Measurements from ENCODE around the gene ACTR1B.
"Not testable (repeated sequence)": the region's sequence is repeated elsewhere in the genome, so short reads cannot be mapped to it uniquely, and the experiment has no call there.

DNA sequence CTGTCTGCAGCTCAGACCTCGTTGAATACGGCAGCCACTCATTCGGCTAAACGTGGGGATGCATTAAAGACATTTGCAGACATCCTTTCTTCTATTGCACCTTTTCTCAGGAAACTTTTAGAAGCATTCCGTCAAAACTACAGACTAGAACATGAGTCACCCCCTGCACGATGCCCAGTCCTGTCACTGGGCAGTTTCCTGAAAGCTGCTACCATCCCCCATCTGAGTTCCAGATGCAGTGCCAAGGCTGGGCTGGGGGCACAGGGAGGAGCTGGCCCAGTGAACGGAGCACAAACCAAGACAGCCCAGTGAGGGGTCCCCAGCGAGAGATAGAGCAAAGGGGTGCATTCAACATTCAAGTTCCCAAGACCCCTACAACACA is 37.8 kb downstream of the ACTR1B start:
- TF ChIP-seq, protein P1, sequence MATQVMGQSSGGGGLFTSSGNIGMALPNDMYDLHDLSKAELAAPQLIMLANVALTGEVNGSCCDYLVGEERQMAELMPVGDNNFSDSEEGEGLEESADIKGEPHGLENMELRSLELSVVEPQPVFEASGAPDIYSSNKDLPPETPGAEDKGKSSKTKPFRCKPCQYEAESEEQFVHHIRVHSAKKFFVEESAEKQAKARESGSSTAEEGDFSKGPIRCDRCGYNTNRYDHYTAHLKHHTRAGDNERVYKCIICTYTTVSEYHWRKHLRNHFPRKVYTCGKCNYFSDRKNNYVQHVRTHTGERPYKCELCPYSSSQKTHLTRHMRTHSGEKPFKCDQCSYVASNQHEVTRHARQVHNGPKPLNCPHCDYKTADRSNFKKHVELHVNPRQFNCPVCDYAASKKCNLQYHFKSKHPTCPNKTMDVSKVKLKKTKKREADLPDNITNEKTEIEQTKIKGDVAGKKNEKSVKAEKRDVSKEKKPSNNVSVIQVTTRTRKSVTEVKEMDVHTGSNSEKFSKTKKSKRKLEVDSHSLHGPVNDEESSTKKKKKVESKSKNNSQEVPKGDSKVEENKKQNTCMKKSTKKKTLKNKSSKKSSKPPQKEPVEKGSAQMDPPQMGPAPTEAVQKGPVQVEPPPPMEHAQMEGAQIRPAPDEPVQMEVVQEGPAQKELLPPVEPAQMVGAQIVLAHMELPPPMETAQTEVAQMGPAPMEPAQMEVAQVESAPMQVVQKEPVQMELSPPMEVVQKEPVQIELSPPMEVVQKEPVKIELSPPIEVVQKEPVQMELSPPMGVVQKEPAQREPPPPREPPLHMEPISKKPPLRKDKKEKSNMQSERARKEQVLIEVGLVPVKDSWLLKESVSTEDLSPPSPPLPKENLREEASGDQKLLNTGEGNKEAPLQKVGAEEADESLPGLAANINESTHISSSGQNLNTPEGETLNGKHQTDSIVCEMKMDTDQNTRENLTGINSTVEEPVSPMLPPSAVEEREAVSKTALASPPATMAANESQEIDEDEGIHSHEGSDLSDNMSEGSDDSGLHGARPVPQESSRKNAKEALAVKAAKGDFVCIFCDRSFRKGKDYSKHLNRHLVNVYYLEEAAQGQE (IDR thresholded peaks at IDR 0.05; ENCODE audit: low read depth, low read length) = not testable (repeated sequence)
- TF ChIP-seq, protein P2, sequence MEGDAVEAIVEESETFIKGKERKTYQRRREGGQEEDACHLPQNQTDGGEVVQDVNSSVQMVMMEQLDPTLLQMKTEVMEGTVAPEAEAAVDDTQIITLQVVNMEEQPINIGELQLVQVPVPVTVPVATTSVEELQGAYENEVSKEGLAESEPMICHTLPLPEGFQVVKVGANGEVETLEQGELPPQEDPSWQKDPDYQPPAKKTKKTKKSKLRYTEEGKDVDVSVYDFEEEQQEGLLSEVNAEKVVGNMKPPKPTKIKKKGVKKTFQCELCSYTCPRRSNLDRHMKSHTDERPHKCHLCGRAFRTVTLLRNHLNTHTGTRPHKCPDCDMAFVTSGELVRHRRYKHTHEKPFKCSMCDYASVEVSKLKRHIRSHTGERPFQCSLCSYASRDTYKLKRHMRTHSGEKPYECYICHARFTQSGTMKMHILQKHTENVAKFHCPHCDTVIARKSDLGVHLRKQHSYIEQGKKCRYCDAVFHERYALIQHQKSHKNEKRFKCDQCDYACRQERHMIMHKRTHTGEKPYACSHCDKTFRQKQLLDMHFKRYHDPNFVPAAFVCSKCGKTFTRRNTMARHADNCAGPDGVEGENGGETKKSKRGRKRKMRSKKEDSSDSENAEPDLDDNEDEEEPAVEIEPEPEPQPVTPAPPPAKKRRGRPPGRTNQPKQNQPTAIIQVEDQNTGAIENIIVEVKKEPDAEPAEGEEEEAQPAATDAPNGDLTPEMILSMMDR (IDR thresholded peaks at IDR 0.05) = not testable (repeated sequence)
- not testable (repeated sequence) for TF ChIP-seq EP300 (IDR thresholded peaks at IDR 0.05; ENCODE audit: borderline replicate concordance in 1 of 2, low read depth in 1 of 2, low read length in 1 of 2); SMC3 (IDR thresholded peaks at IDR 0.05; ENCODE audit: low read depth, low read length); YY1 (IDR thresholded peaks at IDR 0.05; ENCODE audit: low read depth); SIN3A (IDR thresholded peaks at IDR 0.05; ENCODE audit: borderline replicate concordance, low read depth, low read length); ELF1 (IDR thresholded peaks at IDR 0.05); TCF12 (IDR thresholded peaks at IDR 0.05); POLR2AphosphoS5 (IDR thresholded peaks at IDR 0.05; ENCODE audit: low read depth, low read length); NFIC (IDR thresholded peaks at IDR 0.05; ENCODE audit: borderline replicate concordance); TEAD4 (IDR thresholded peaks at IDR 0.05; ENCODE audit: borderline replicate concordance, insufficient read depth)
- TF ChIP-seq, protein P3, sequence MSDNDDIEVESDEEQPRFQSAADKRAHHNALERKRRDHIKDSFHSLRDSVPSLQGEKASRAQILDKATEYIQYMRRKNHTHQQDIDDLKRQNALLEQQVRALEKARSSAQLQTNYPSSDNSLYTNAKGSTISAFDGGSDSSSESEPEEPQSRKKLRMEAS (IDR thresholded peaks at IDR 0.05; ENCODE audit: low read depth) = not testable (repeated sequence)
- TF ChIP-seq, protein P4, sequence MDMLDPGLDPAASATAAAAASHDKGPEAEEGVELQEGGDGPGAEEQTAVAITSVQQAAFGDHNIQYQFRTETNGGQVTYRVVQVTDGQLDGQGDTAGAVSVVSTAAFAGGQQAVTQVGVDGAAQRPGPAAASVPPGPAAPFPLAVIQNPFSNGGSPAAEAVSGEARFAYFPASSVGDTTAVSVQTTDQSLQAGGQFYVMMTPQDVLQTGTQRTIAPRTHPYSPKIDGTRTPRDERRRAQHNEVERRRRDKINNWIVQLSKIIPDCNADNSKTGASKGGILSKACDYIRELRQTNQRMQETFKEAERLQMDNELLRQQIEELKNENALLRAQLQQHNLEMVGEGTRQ (IDR thresholded peaks at IDR 0.05; ENCODE audit: borderline replicate concordance, low read depth, low read length) = not testable (repeated sequence)
